SU-DHL-6 (cell line): ENCODE results near the gene PRKN.

Experiments
- CTCF ChIP-seq: fragments of 200-600 bp; sonication (generic); IDR thresholded peaks from one replicate; pipeline ENCODE4 v1.5.1; 2017; ENCODE audit warnings: antibody characterized with exemption, mild to moderate bottlenecking, low read length, moderate library complexity; ENCODE audit not compliant: insufficient read depth, poor library complexity, severe bottlenecking
- EZH2phosphoT487 ChIP-seq: fragments of 200-600 bp; sonication (generic), shearing (Covaris generic); conservative IDR thresholded peaks from 2 replicates; pipeline ENCODE4 v1.6.1; 2018; ENCODE audit warnings: mild to moderate bottlenecking, antibody characterized with exemption, low read length, moderate library complexity, mixed read lengths

DNA sequence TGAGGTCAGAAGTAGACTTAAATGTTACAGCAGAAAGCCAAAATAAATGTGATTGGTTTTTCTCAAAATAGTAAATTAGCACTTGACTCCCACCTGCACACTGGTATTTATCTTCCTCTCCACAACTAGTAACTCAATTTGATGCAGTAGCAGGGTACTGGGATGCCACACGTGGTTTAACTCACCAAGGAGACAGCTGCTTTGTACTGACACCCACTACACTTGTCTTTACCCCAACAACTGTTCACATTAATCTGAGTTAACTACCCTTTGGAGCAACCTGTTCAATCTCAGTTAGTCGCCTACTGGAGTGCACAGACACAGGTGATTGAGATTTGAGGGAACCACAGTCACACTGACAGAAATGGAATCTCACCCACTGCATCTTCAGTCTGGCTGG lies 242.1 kb downstream of the PRKN start:
- no peak for TF ChIP-seq CTCF
- TF ChIP-seq EZH2phosphoT487: no peak
